Measurements from ENCODE around the gene CPVL. TPM values are rescaled to one million over a fixed set of nuclear protein-coding genes. Genes with fewer than 3 reads are reported as not detected.
A peak's percentile ranks its signal among the peaks of the same experiment; 100 is the strongest.

The CPVL gene
- total RNA-seq, 2 donors from 2014 or later, result 1.4 TPM; not detected in 1

- ATAC-seq (no peak), DNase-seq (ENCODE audit: low spot score) (no peak)
- no peak overlapping the region for H3K27ac Mint-ChIP-seq
- H3K27me3 Mint-ChIP-seq, result peaks cover 0 to 2% of the 10 kb centered on the region in 2 donors
- H3K4me3 Mint-ChIP-seq, result no peak overlapping the region
- H3K4me1 Mint-ChIP-seq (ENCODE audit: low read depth in 2 of 2), result peaks cover 16 to 18% of the 10 kb centered on the region in 2 donors
- H3K36me3 Mint-ChIP-seq, result no peaks in the 10 kb centered on the region
- no peaks in the 10 kb centered on the region for H3K9me3 Mint-ChIP-seq
Observed at GRCh38 chr7:29086545-29086944, 59.8 kb downstream of the CPVL start.

GRCh38 chr7:29084832-29085231, 61.5 kb downstream of the CPVL start:
- peaks cover 6 to 12% of the 10 kb centered on the region in 2 donors for H3K4me1 Mint-ChIP-seq (ENCODE audit: low read depth in 2 of 2)
- no peaks in the 10 kb centered on the region for H3K9me3 Mint-ChIP-seq
- no peak overlapping the region for H3K27ac Mint-ChIP-seq
- H3K27me3 Mint-ChIP-seq, result peaks cover 0 to 6% of the 10 kb centered on the region in 2 donors
- no peaks in the 10 kb centered on the region for H3K36me3 Mint-ChIP-seq
- ATAC-seq (peak in 1 of 2 donors; percentile 67), DNase-seq (ENCODE audit: low spot score) (no peak)
- peak overlapping the region; percentile 4 for H3K4me3 Mint-ChIP-seq

GRCh38 chr7:29080803-29081202, 65.5 kb downstream of the CPVL start:
- Mint-ChIP-seq H3K36me3 (no peaks in the 10 kb centered on the region), H3K9me3 (no peaks in the 10 kb centered on the region), H3K27ac (no peak overlapping the region), H3K27me3 (peaks cover 0 to 12% of the 10 kb centered on the region in 2 donors), H3K4me3 (no peak overlapping the region), H3K4me1 (ENCODE audit: low read depth in 2 of 2) (peaks cover 5 to 12% of the 10 kb centered on the region in 2 donors)
- ATAC-seq (no peak), DNase-seq (ENCODE audit: low spot score) (no peak)

- Mint-ChIP-seq H3K27ac (no peak overlapping the region), H3K4me1 (ENCODE audit: low read depth in 2 of 2) (peaks cover 0 to 2% of the 10 kb centered on the region in 2 donors), H3K9me3 (no peaks in the 10 kb centered on the region), H3K36me3 (no peaks in the 10 kb centered on the region), H3K4me3 (no peak overlapping the region), H3K27me3 (peaks cover 8 to 15% of the 10 kb centered on the region in 2 donors)
- DNase-seq (ENCODE audit: low spot score) (no peak), ATAC-seq (no peak)
Observed at GRCh38 chr7:29078311-29079260, 67.8 kb downstream of the CPVL start.

- ATAC-seq (no peak), DNase-seq (ENCODE audit: low spot score) (no peak)
- H3K27ac Mint-ChIP-seq, result no peak overlapping the region
- H3K9me3 Mint-ChIP-seq, result no peaks in the 10 kb centered on the region
- H3K36me3 Mint-ChIP-seq, result no peaks in the 10 kb centered on the region
- peaks cover 0 to 2% of the 10 kb centered on the region in 2 donors for H3K4me1 Mint-ChIP-seq (ENCODE audit: low read depth in 2 of 2)
- peaks cover 15 to 22% of the 10 kb centered on the region in 2 donors for H3K27me3 Mint-ChIP-seq
- H3K4me3 Mint-ChIP-seq, result no peak overlapping the region
Observed at GRCh38 chr7:29077854-29078253, 68.5 kb downstream of the CPVL start.

- ATAC-seq, result no peak
- no peak overlapping the region for H3K4me3 Mint-ChIP-seq
- H3K27ac Mint-ChIP-seq, result no peak overlapping the region
- no peak for DNase-seq (ENCODE audit: low spot score)
- H3K27me3 Mint-ChIP-seq, result peaks cover 15 to 22% of the 10 kb centered on the region in 2 donors
- peaks cover 0 to 2% of the 10 kb centered on the region in 2 donors for H3K4me1 Mint-ChIP-seq (ENCODE audit: low read depth in 2 of 2)
- H3K9me3 Mint-ChIP-seq, result no peaks in the 10 kb centered on the region
- H3K36me3 Mint-ChIP-seq, result no peaks in the 10 kb centered on the region
Observed at GRCh38 chr7:29077176-29077575, 69.2 kb downstream of the CPVL start.

GRCh38 chr7:29076631-29077030, 69.7 kb downstream of the CPVL start:
- no peak for ATAC-seq
- H3K27me3 Mint-ChIP-seq, result peaks cover 15 to 22% of the 10 kb centered on the region in 2 donors
- DNase-seq (ENCODE audit: low spot score), result no peak
- no peak overlapping the region for H3K4me3 Mint-ChIP-seq
- H3K4me1 Mint-ChIP-seq (ENCODE audit: low read depth in 2 of 2), result peaks cover 0 to 2% of the 10 kb centered on the region in 2 donors
- no peaks in the 10 kb centered on the region for H3K36me3 Mint-ChIP-seq
- no peaks in the 10 kb centered on the region for H3K9me3 Mint-ChIP-seq
- no peak overlapping the region for H3K27ac Mint-ChIP-seq

- DNase-seq (ENCODE audit: low spot score), result no peak
- Mint-ChIP-seq H3K27ac (no peak overlapping the region), H3K4me3 (no peak overlapping the region), H3K27me3 (peaks cover 15 to 19% of the 10 kb centered on the region in 2 donors), H3K36me3 (no peaks in the 10 kb centered on the region), H3K4me1 (ENCODE audit: low read depth in 2 of 2) (peaks cover 0 to 2% of the 10 kb centered on the region in 2 donors), H3K9me3 (no peaks in the 10 kb centered on the region)
- ATAC-seq, result no peak
Observed at GRCh38 chr7:29075606-29076005, 70.7 kb downstream of the CPVL start.

- ATAC-seq (no peak), DNase-seq (ENCODE audit: low spot score) (no peak)
- H3K27me3 Mint-ChIP-seq, result peaks cover 12 to 15% of the 10 kb centered on the region in 2 donors
- H3K4me1 Mint-ChIP-seq (ENCODE audit: low read depth in 2 of 2), result no peaks in the 10 kb centered on the region
- H3K27ac Mint-ChIP-seq, result no peak overlapping the region
- H3K36me3 Mint-ChIP-seq, result no peaks in the 10 kb centered on the region
- H3K4me3 Mint-ChIP-seq, result no peak overlapping the region
- H3K9me3 Mint-ChIP-seq, result no peaks in the 10 kb centered on the region
Observed at GRCh38 chr7:29071203-29071874, 75.0 kb downstream of the CPVL start.

- Mint-ChIP-seq H3K36me3 (no peaks in the 10 kb centered on the region), H3K27ac (no peak overlapping the region), H3K27me3 (peaks cover 0 to 2% of the 10 kb centered on the region in 2 donors), H3K9me3 (no peaks in the 10 kb centered on the region), H3K4me3 (no peak overlapping the region), H3K4me1 (ENCODE audit: low read depth in 2 of 2) (no peaks in the 10 kb centered on the region)
- ATAC-seq, result no peak
- no peak for DNase-seq (ENCODE audit: low spot score)
Observed at GRCh38 chr7:29066641-29067040, 79.7 kb downstream of the CPVL start.

GRCh38 chr7:29065181-29065857, 81.0 kb downstream of the CPVL start:
- no peak for DNase-seq (ENCODE audit: low spot score)

GRCh38 chr7:29063872-29064271, 82.5 kb downstream of the CPVL start:
- Mint-ChIP-seq H3K4me3 (no peak overlapping the region), H3K4me1 (ENCODE audit: low read depth in 2 of 2) (no peaks in the 10 kb centered on the region), H3K27me3 (peaks cover 9 to 10% of the 10 kb centered on the region in 2 donors), H3K27ac (no peak overlapping the region), H3K9me3 (peaks cover 3% of the 10 kb centered on the region), H3K36me3 (peaks cover 5% of the 10 kb centered on the region)
- DNase-seq (ENCODE audit: low spot score) (no peak), ATAC-seq (no peak)

More at GRCh38 chr7:29065181-29065857, 81.0 kb downstream of the CPVL start:
- Mint-ChIP-seq H3K4me1 (ENCODE audit: low read depth in 2 of 2) (no peaks in the 10 kb centered on the region), H3K4me3 (no peak overlapping the region), H3K27me3 (peaks cover 0 to 2% of the 10 kb centered on the region in 2 donors), H3K36me3 (no peaks in the 10 kb centered on the region), H3K9me3 (no peaks in the 10 kb centered on the region), H3K27ac (no peak overlapping the region)
- no peak for ATAC-seq

- H3K36me3 Mint-ChIP-seq, result peaks cover 11% of the 10 kb centered on the region
- ATAC-seq (no peak), DNase-seq (ENCODE audit: low spot score) (no peak)
- no peaks in the 10 kb centered on the region for H3K4me1 Mint-ChIP-seq (ENCODE audit: low read depth in 2 of 2)
- peaks cover 12 to 16% of the 10 kb centered on the region in 2 donors for H3K27me3 Mint-ChIP-seq
- no peak overlapping the region for H3K27ac Mint-ChIP-seq
- no peak overlapping the region for H3K4me3 Mint-ChIP-seq
- H3K9me3 Mint-ChIP-seq, result peaks cover 9% of the 10 kb centered on the region
Observed at GRCh38 chr7:29063236-29063635, 83.1 kb downstream of the CPVL start.
